ENCODE data around the gene CFAP74.

DNA sequence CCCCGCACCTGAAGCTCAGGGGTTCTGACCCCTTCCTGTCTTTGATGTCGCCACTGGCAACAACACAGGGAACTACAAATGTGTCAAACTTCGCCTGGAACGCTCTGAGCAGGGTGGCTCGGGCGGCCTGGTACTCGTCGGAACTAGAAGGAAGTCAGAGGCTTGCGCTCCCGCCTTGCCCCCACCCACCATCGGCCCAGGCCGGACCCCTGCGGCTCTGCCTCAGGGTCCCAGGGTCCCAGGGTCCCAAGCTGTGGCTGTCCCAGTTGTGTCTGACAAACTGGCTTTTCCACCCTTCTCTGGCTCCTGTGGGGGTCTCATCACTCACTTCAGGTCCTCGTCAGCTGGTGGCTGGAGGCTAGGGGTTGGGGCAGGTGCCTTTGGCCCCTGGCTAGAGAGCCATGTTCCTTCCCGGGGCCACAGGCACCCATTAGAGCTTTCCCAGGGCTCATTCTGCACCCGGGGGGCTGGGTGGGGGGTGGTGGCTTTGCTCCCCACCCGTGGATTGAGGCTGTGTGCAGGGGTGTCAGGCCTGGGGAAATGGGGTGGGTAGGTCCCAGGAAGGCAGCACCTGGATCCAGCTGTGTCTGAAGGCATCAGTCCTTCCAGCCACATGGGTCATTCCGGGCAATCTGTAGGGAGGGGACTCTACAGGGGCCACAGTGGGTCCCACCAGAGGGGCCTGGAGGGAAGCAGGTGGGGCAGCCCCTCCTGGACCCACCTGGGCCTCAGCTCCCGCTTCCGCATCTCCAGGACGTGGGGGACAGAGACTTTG is 76.5 kb downstream of the CFAP74 start:
- TF ChIP-seq, protein P1, sequence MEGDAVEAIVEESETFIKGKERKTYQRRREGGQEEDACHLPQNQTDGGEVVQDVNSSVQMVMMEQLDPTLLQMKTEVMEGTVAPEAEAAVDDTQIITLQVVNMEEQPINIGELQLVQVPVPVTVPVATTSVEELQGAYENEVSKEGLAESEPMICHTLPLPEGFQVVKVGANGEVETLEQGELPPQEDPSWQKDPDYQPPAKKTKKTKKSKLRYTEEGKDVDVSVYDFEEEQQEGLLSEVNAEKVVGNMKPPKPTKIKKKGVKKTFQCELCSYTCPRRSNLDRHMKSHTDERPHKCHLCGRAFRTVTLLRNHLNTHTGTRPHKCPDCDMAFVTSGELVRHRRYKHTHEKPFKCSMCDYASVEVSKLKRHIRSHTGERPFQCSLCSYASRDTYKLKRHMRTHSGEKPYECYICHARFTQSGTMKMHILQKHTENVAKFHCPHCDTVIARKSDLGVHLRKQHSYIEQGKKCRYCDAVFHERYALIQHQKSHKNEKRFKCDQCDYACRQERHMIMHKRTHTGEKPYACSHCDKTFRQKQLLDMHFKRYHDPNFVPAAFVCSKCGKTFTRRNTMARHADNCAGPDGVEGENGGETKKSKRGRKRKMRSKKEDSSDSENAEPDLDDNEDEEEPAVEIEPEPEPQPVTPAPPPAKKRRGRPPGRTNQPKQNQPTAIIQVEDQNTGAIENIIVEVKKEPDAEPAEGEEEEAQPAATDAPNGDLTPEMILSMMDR (IDR thresholded peaks at IDR 0.05), result no peak
- TF ChIP-seq POLR2AphosphoS5 (IDR thresholded peaks at IDR 0.05) (no peak), POLR2A (IDR thresholded peaks at IDR 0.05) (no peak)
